Measurements from ENCODE around the gene ZNF652.

Gene ZNF652

DNA sequence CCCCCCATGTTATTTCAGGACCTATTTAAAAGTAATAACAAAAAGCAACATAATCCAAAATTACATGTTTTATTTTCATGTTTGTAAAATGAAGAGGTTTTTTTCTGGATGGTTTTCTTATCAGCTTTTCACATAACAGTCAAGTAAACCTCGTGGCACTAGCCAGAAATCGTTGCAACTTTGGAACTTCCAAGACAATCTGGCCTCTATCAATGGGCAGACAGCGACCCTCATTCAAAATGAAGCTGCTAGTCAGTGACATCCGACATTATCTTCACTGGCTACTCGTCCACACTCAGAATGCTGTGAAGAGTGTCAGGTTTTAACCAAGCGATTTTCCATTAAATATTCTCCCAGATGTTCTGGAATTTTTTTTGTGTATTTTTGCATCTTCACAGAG is 22.7 kb downstream of the ZNF652 start:
- Histone ChIP-seq H3K27ac (ENCODE audit: poor library complexity, severe bottlenecking) (no peak overlapping the region), H3K4me3 (ENCODE audit: severe bottlenecking) (no peak overlapping the region), H3K36me3 (ENCODE audit: low read depth) (peaks cover 4% of the 10 kb centered on the region; the same call in 1 of the 2 replicates), H3K4me1 (ENCODE audit: insufficient read depth, poor library complexity, severe bottlenecking) (peaks cover 7% of the 10 kb centered on the region), H3K9me3 (ENCODE audit: severe bottlenecking) (no peaks in the 10 kb centered on the region), H3K27me3 (ENCODE audit: insufficient read depth, poor library complexity, severe bottlenecking) (no peaks in the 10 kb centered on the region)
- TF ChIP-seq, protein P1, sequence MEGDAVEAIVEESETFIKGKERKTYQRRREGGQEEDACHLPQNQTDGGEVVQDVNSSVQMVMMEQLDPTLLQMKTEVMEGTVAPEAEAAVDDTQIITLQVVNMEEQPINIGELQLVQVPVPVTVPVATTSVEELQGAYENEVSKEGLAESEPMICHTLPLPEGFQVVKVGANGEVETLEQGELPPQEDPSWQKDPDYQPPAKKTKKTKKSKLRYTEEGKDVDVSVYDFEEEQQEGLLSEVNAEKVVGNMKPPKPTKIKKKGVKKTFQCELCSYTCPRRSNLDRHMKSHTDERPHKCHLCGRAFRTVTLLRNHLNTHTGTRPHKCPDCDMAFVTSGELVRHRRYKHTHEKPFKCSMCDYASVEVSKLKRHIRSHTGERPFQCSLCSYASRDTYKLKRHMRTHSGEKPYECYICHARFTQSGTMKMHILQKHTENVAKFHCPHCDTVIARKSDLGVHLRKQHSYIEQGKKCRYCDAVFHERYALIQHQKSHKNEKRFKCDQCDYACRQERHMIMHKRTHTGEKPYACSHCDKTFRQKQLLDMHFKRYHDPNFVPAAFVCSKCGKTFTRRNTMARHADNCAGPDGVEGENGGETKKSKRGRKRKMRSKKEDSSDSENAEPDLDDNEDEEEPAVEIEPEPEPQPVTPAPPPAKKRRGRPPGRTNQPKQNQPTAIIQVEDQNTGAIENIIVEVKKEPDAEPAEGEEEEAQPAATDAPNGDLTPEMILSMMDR (IDR thresholded peaks at IDR 0.05; ENCODE audit: poor library complexity, severe bottlenecking): no peak
- ATAC-seq (ENCODE audit: low read depth): no peak
- DNase-seq (ENCODE audit: low spot score): no peak

DNA sequence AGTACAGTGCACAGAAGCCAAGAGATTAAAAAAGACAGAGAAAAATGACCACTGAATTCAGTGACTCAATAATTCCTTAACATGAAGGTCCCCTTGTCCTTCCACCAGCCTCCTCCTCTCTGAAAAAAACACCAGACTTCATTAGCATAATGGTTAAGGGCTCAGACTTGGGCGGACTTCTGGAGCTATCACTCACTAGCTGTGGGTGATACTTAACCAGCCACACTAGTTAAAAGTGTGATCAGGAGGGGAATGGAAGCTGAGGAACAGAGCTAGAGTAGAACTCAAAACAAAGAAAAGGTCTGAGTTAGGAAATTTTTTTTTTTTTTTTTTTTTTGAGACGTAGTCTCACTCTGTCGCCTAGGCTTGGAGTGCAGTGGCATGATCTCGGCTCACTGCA is 23.2 kb downstream of the ZNF652 start:
- H3K4me1 ChIP-seq (ENCODE audit: insufficient read depth, poor library complexity, severe bottlenecking): peaks cover 7% of the 10 kb centered on the region
- ATAC-seq (ENCODE audit: low read depth): no peak

DNA sequence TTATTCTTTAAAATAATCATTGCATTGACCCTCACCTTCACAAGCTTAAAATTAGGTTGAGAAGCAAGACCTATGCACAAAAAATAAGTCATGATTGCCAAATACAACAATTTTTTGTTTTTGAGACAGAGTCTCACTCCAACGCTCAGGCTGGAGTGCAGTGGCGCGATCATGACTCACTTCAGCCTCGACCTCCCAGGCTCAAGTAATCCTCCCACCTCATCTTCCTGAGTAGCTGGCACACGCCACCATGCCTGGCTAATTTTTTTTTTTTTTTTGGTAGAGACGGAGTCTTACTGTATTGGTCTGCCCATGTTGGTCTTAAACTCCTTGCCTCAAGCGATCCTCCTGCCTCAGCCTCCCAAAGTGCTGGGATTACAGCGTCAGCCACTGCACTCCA is 24.2 kb downstream of the ZNF652 start:
- H3K9me3 ChIP-seq (ENCODE audit: severe bottlenecking): no peaks in the 10 kb centered on the region
- TF ChIP-seq, protein P1 (IDR thresholded peaks at IDR 0.05; ENCODE audit: poor library complexity, severe bottlenecking): no peak
- peaks cover 4% of the 10 kb centered on the region; the same call in 1 of the 2 replicates for H3K36me3 ChIP-seq (ENCODE audit: low read depth)
- DNase-seq (ENCODE audit: low spot score): no peak
- no peaks in the 10 kb centered on the region for H3K4me1 ChIP-seq (ENCODE audit: insufficient read depth, poor library complexity, severe bottlenecking)
- no peak overlapping the region for H3K4me3 ChIP-seq (ENCODE audit: severe bottlenecking)
- no peak for ATAC-seq (ENCODE audit: low read depth)
- no peaks in the 10 kb centered on the region for H3K27me3 ChIP-seq (ENCODE audit: insufficient read depth, poor library complexity, severe bottlenecking)
- H3K27ac ChIP-seq (ENCODE audit: poor library complexity, severe bottlenecking): no peak overlapping the region

More for the DNA sequence above, 23.2 kb downstream of the ZNF652 start:
- DNase-seq (ENCODE audit: low spot score): no peak
- Histone ChIP-seq H3K27ac (ENCODE audit: poor library complexity, severe bottlenecking) (no peak overlapping the region), H3K36me3 (ENCODE audit: low read depth) (peaks cover 4% of the 10 kb centered on the region; the same call in 1 of the 2 replicates), H3K9me3 (ENCODE audit: severe bottlenecking) (no peaks in the 10 kb centered on the region), H3K27me3 (ENCODE audit: insufficient read depth, poor library complexity, severe bottlenecking) (no peaks in the 10 kb centered on the region), H3K4me3 (ENCODE audit: severe bottlenecking) (no peak overlapping the region)
- TF ChIP-seq, protein P1 (IDR thresholded peaks at IDR 0.05; ENCODE audit: poor library complexity, severe bottlenecking): no peak

DNA sequence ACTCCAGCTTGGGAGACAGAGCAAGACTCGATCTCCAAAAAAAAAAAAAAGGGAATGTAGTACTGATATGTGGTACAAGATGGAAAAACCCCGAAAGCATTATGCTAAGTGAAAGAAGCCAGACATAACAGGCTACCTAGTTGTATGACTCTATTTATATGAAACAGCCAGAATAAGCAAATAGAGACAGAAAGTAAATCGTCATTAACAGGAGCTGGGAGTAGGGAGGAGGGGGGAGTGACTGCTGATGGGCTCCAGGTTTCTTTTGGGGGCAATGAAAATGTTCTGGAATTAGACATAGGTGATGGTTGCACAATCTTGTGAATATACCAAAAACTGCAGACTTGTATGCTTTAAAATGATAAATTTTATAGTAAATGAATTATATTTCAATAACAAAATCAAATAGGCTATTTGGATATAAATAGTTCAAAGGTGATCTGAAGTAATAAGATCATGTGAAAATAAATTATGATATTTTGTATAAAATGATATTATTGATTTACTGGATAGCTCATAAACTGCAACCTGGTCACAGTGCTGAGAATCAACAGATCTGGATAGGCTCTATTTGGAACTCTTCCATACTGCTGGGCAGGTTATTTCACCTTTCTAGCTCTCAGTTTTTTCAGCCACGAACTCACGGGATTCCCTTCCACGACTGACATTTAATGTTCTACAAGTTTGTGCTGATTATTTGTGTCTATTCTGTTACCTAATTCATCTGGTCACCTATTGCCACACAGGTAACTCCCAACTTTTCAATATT is 27.1 kb downstream of the ZNF652 start:
- no peaks in the 10 kb centered on the region for H3K27me3 ChIP-seq (ENCODE audit: insufficient read depth, poor library complexity, severe bottlenecking)
- no peak overlapping the region for H3K27ac ChIP-seq (ENCODE audit: poor library complexity, severe bottlenecking)
- TF ChIP-seq, protein P1 (IDR thresholded peaks at IDR 0.05; ENCODE audit: poor library complexity, severe bottlenecking): no peak
- no peaks in the 10 kb centered on the region for H3K9me3 ChIP-seq (ENCODE audit: severe bottlenecking)
- ATAC-seq (ENCODE audit: low read depth) (no peak), DNase-seq (ENCODE audit: low spot score) (no peak)
- H3K36me3 ChIP-seq (ENCODE audit: low read depth): no peaks in the 10 kb centered on the region
- H3K4me3 ChIP-seq (ENCODE audit: severe bottlenecking): no peak overlapping the region
- no peaks in the 10 kb centered on the region for H3K4me1 ChIP-seq (ENCODE audit: insufficient read depth, poor library complexity, severe bottlenecking)

DNA sequence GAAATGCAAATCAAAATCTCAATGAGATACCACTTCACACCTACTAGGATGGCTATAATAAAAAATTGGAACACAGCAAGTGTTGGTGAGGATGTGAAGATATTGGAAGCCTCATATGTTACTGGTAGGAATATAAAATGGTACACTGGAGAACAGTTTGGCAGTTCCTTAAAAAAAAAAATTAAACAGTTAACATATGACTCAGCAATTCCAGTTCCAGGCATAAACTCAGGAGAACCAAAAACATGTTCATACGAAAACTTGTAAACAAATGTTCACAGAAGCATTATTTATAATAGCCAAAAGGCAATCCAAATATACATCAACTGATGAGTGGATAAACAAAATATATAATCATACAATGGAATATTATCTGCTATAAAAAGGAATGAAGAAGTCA is 28.2 kb downstream of the ZNF652 start:
- no peaks in the 10 kb centered on the region for H3K9me3 ChIP-seq (ENCODE audit: severe bottlenecking)
- ATAC-seq (ENCODE audit: low read depth): no peak

More for the DNA sequence above, 28.2 kb downstream of the ZNF652 start:
- no peaks in the 10 kb centered on the region for H3K27me3 ChIP-seq (ENCODE audit: insufficient read depth, poor library complexity, severe bottlenecking)
- DNase-seq (ENCODE audit: low spot score): no peak
- H3K4me1 ChIP-seq (ENCODE audit: insufficient read depth, poor library complexity, severe bottlenecking): no peaks in the 10 kb centered on the region
- H3K4me3 ChIP-seq (ENCODE audit: severe bottlenecking): no peak overlapping the region
- H3K27ac ChIP-seq (ENCODE audit: poor library complexity, severe bottlenecking): no peak overlapping the region
- TF ChIP-seq, protein P1 (IDR thresholded peaks at IDR 0.05; ENCODE audit: poor library complexity, severe bottlenecking): no peak
- no peaks in the 10 kb centered on the region for H3K36me3 ChIP-seq (ENCODE audit: low read depth)
